Upper lobe of left lung (tissue), 6 donors: Measurements from ENCODE around the gene SNTG2. TPM values are rescaled to one million over a fixed set of nuclear protein-coding genes. Genes with fewer than 3 reads are reported as not detected.

Experiments
- ATAC-seq, 2 donors: fragments of 200-7000 bp; cut with Tn5 transposase; one replicate each; pipeline ENCODE4 v1.9.1; 2022; ENCODE audit warnings: mild to moderate bottlenecking in 2 of 2, moderate library complexity in 2 of 2; ENCODE audit not compliant: low FRiP score in 2 of 2
- DNase-seq, 2 donors: peaks; one replicate each; pipeline ENCODE4 v3.0.0-alpha.2; 2019 to 2020
- H3K27ac ChIP-seq, 4 donors: fragments of 200-600 bp; sonication (generic); one replicate each; pipeline ENCODE4 v1.5.1; 2016 to 2019
- H3K27me3 ChIP-seq, 4 donors: fragments of 200-600 bp; sonication (generic); one replicate each; pipeline ENCODE4 v1.5.1; 2017 to 2019
- H3K36me3 ChIP-seq, 4 donors: fragments of 200-600 bp; sonication (generic); one replicate each; pipeline ENCODE4 v1.5.1; 2016 to 2019
- H3K4me1 ChIP-seq, 4 donors: fragments of 200-600 bp; sonication (generic); one replicate each; pipeline ENCODE4 v1.5.1; 2018 to 2019
- H3K4me3 ChIP-seq, 4 donors: fragments of 200-600 bp; sonication (generic); one replicate each; pipeline ENCODE4 v1.5.1; 2017 to 2019; ENCODE audit warnings: mild to moderate bottlenecking in 2 of 4, moderate library complexity in 1 of 4
- H3K9me3 ChIP-seq, 4 donors: fragments of 200-600 bp; sonication (generic); one replicate each; pipeline ENCODE4 v1.5.1; 2018 to 2019
- EP300 ChIP-seq, 4 donors: sonication (generic); formaldehyde crosslinking; IDR thresholded peaks; one replicate each; pipeline ENCODE4 v1.5.1; 2017; ENCODE audit warnings: antibody characterized with exemption in 4 of 4, control low read depth in 2 of 4
- POLR2A ChIP-seq, 4 donors: fragments of 450-650 bp; IDR thresholded peaks; one replicate each; pipeline ENCODE4 v1.5.1; 2016 to 2017; ENCODE audit warnings: antibody characterized with exemption in 4 of 4, mild to moderate bottlenecking in 2 of 4
- POLR2AphosphoS5 ChIP-seq, 2 donors: sonication (generic); formaldehyde crosslinking; IDR thresholded peaks; one replicate each; pipeline ENCODE4 v1.5.1; 2017; ENCODE audit warnings: antibody characterized with exemption in 2 of 2
- WGBS, 2 donors: methylation state at CpG; one replicate each; pipeline ENCODE4 v1.1.5; 2017 to 2018; 5-methylcytosine and 5-hydroxymethylcytosine counted together
- total RNA-seq, 6 donors: library from RNA; depleted of rRNA in 4 of 6; stranded (reverse); fragments of >200 nt in 4 of 6; gene quantifications; one replicate each; pipeline versions ENCODE4 v1.1.0 to v1.2.1, GENCODE V29; 2016 to 2021
- TF ChIP-seq, protein P1 (sequence below), 6 experiments: fragments of 450-650 bp in 4 of 6; fragments of 200-600 bp in 2 of 6; sonication (generic) in 2 of 6; IDR thresholded peaks; one replicate each; pipeline ENCODE4 v1.5.1; 2016 to 2019; ENCODE audit warnings: antibody characterized with exemption in 6 of 6
- donor health status: DM: no; HTN: no; CAD: no; lungs with moderate emphysema.
- donor health status: DM: no; HTN: yes; CAD: no; lungs with severe emphysema.

Gene SNTG2
- total RNA-seq, 6 donors from 2014 or later: 1.1 to 13.6 (median 3.0) TPM

DNA sequence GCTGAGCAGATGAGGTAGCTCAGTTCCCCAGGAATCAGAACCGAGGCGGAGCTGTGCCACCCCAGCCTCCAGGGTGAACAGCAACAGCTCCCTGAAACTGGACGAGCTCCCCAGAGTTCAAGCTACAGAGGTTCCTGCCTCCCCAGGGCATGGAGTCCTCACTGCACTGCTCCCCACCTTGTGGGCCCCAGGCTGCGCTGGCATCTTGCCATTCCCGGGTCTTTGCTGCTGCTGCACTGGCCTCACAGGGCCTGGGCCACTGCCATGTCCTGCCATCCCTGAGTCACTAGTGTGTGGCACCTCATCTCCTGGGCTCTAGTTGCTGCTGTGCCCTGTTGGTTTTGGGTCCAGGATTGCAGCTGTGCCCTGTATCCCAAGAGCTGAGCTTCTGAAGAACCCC lies 166.9 kb downstream of the SNTG2 start:
- ATAC-seq (no peak), DNase-seq (peak in 1 of 2 donors; percentile 30)
- Histone ChIP-seq H3K4me1 (no peaks in the 10 kb centered on the region), H3K4me3 (no peak overlapping the region), H3K27me3 (no peaks in the 10 kb centered on the region), H3K9me3 (no peaks in the 10 kb centered on the region), H3K27ac (no peak overlapping the region), H3K36me3 (no peaks in the 10 kb centered on the region)
- no peak for TF ChIP-seq POLR2A (IDR thresholded peaks at IDR 0.05)
- WGBS, 2 donors: 86 to 90% methylated on average over 3 to 4 of the region's 5 CpGs

DNA sequence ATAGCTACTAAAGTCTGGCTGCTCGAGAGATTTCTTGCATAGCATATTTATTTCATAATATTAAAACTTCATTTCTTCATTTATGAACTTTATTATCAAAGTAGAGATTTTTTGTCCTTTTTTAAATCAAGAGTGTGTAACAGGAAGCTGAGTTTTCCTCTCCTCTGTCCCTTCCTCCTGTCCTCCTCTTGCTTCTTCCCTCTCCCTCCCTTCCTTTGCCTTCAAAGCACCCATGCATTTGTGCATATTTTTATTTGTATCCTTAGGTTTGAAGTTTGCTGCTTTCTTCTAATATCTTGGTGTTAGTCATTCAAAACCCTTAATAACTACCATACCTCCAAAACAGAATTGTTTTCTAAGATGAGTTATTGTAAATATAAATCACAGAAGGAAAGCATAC lies 174.6 kb downstream of the SNTG2 start:
- WGBS, 2 donors: 34 to 48% methylated on average over 1 of the region's 1 CpG
- H3K4me1 ChIP-seq: no peaks in the 10 kb centered on the region
- no peak for TF ChIP-seq EP300 (IDR thresholded peaks at IDR 0.05)
- TF ChIP-seq, protein P1, sequence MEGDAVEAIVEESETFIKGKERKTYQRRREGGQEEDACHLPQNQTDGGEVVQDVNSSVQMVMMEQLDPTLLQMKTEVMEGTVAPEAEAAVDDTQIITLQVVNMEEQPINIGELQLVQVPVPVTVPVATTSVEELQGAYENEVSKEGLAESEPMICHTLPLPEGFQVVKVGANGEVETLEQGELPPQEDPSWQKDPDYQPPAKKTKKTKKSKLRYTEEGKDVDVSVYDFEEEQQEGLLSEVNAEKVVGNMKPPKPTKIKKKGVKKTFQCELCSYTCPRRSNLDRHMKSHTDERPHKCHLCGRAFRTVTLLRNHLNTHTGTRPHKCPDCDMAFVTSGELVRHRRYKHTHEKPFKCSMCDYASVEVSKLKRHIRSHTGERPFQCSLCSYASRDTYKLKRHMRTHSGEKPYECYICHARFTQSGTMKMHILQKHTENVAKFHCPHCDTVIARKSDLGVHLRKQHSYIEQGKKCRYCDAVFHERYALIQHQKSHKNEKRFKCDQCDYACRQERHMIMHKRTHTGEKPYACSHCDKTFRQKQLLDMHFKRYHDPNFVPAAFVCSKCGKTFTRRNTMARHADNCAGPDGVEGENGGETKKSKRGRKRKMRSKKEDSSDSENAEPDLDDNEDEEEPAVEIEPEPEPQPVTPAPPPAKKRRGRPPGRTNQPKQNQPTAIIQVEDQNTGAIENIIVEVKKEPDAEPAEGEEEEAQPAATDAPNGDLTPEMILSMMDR (IDR thresholded peaks at IDR 0.05): no peak
- no peak for TF ChIP-seq POLR2A (IDR thresholded peaks at IDR 0.05)
- no peak for TF ChIP-seq POLR2AphosphoS5 (IDR thresholded peaks at IDR 0.05)
- H3K36me3 ChIP-seq: no peaks in the 10 kb centered on the region
- no peak overlapping the region for H3K4me3 ChIP-seq
- no peak for DNase-seq
- no peak overlapping the region for H3K27ac ChIP-seq
- no peaks in the 10 kb centered on the region for H3K27me3 ChIP-seq
- no peak for ATAC-seq
- H3K9me3 ChIP-seq: no peaks in the 10 kb centered on the region

DNA sequence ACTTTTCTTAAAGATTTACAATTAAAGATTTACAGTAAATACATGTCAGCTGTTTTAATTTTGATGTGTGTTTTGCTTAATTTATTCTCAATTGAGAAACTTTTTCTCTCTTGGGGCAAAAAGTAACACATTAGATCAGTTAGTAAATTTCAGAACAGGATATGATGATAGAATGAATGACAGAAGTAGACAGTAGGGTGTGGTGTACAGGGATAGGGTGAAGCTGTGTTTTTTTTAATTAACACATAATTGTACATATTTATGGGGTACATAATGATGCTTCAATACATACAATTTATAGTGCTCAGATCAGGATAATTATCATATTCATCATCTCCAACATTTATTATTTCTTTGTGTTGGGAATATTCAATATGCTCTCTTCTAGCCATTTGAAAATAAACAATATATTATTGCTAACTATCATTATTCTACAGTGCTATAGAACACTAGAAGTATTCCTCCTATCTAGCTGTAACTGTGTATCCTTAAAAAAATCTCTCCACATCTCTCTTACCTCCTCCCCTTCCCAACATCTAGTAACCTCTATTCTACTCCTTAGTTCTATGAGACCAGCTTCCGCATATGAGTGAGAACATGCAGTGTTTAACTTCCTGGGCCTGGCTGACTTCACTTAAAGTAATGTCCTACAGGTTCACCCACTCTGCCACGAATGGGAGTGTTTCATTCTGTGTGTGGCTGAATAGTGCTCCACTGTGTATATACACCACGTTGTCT lies 175.2 kb downstream of the SNTG2 start:
- Histone ChIP-seq H3K4me1 (no peaks in the 10 kb centered on the region), H3K27me3 (no peaks in the 10 kb centered on the region), H3K4me3 (no peak overlapping the region), H3K36me3 (no peaks in the 10 kb centered on the region), H3K9me3 (no peaks in the 10 kb centered on the region), H3K27ac (no peak overlapping the region)
- DNase-seq (no peak), ATAC-seq (no peak)
- no peak for TF ChIP-seq POLR2AphosphoS5 (IDR thresholded peaks at IDR 0.05)
- TF ChIP-seq POLR2A (IDR thresholded peaks at IDR 0.05): no peak
- TF ChIP-seq, protein P1 (IDR thresholded peaks at IDR 0.05): no peak
- no peak for TF ChIP-seq EP300 (IDR thresholded peaks at IDR 0.05)
- 78 to 79% methylated on average over 3 of the region's 3 CpGs for WGBS, 2 donors

- H3K4me1 ChIP-seq: no peaks in the 10 kb centered on the region
- no peaks in the 10 kb centered on the region for H3K9me3 ChIP-seq
- ATAC-seq: no peak
- DNase-seq: no peak
- no peak overlapping the region for H3K4me3 ChIP-seq
- TF ChIP-seq EP300 (IDR thresholded peaks at IDR 0.05) (no peak), POLR2AphosphoS5 (IDR thresholded peaks at IDR 0.05) (no peak), POLR2A (IDR thresholded peaks at IDR 0.05) (no peak)
- TF ChIP-seq, protein P1 (IDR thresholded peaks at IDR 0.05): no peak
- H3K27me3 ChIP-seq: no peaks in the 10 kb centered on the region
- no peaks in the 10 kb centered on the region for H3K36me3 ChIP-seq
- no peak overlapping the region for H3K27ac ChIP-seq
Observed at GRCh38 chr2:1129982-1130381, 179.3 kb downstream of the SNTG2 start.

DNA sequence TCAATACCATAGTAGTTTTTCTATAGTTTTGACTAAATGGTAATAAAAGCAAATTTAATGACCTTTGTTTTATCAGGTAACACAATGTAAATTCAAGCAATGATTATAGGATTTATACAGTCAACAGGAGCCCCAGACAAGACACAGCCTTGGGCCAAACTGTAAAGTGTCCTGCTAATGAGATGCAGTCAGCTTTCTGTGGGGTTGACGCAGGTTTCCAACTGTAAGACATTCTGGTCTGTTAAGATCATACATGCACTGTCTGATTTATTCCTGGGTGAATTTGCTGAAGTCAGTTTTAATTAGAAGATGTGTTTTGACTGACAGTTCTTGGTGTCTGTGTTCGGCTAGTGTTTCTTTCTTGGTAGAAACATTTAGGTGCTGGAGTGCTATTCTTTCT lies 180.3 kb downstream of the SNTG2 start:
- TF ChIP-seq, protein P1 (IDR thresholded peaks at IDR 0.05): no peak
- no peak for TF ChIP-seq EP300 (IDR thresholded peaks at IDR 0.05)
- TF ChIP-seq POLR2A (IDR thresholded peaks at IDR 0.05): no peak
- TF ChIP-seq POLR2AphosphoS5 (IDR thresholded peaks at IDR 0.05): no peak
- no peak for ATAC-seq
- DNase-seq: no peak
- Histone ChIP-seq H3K4me3 (no peak overlapping the region), H3K36me3 (no peaks in the 10 kb centered on the region), H3K27ac (no peak overlapping the region), H3K27me3 (no peaks in the 10 kb centered on the region), H3K9me3 (no peaks in the 10 kb centered on the region), H3K4me1 (no peaks in the 10 kb centered on the region)
- WGBS, 2 donors: 88% methylated on average over 2 of the region's 2 CpGs
